Thyroid gland (tissue), 4 donors: ENCODE results near the gene TMEM208. TPM values are rescaled to one million over a fixed set of nuclear protein-coding genes. Genes with fewer than 3 reads are reported as not detected.

Experiments
- DNase-seq, 2 donors: peaks; one replicate each; pipeline ENCODE4 v3.0.0-alpha.2; 2019
- H3K27ac ChIP-seq, 3 donors: fragments of 200-600 bp; sonication (generic); 1 replicate in 2 of 3; 2 replicates in 1 of 3; pipeline ENCODE4 v1.5.1; 2016 to 2019; ENCODE audit warnings: mild to moderate bottlenecking in 1 of 3, moderate library complexity in 1 of 3
- H3K27me3 ChIP-seq: fragments of 200-600 bp; sonication (generic); one replicate; pipeline ENCODE4 v1.5.1; 2019
- H3K36me3 ChIP-seq, 2 donors: fragments of 200-600 bp; sonication (generic); one replicate each; pipeline ENCODE4 v1.5.1; 2016 to 2019
- H3K4me1 ChIP-seq, 2 donors: fragments of 200-600 bp; sonication (generic); one replicate each; pipeline ENCODE4 v1.5.1; 2017 to 2019
- H3K4me3 ChIP-seq, 3 donors: fragments of 200-600 bp; sonication (generic); replicated peaks in 1 of 3; 1 replicate in 2 of 3; 2 replicates in 1 of 3; pipeline ENCODE4 v1.5.1; 2016; ENCODE audit warnings: mild to moderate bottlenecking in 1 of 3
- H3K9me3 ChIP-seq: fragments of 200-600 bp; sonication (generic); one replicate; pipeline ENCODE4 v1.5.1; 2017
- CTCF ChIP-seq, 6 experiments: fragments of 200-600 bp in 3 of 6; fragments of 450-650 bp in 3 of 6; sonication (generic) in 3 of 6; IDR thresholded peaks; one replicate each; pipeline ENCODE4 v1.5.1; 2016 to 2019; ENCODE audit warnings: antibody characterized with exemption in 6 of 6, mild to moderate bottlenecking in 2 of 6, inconsistent platforms in 1 of 6, moderate library complexity in 1 of 6
- POLR2A ChIP-seq, 2 donors: fragments of 450-650 bp; IDR thresholded peaks; one replicate each; pipeline ENCODE4 v1.6.1; 2017; ENCODE audit warnings: antibody characterized with exemption in 2 of 2, mild to moderate bottlenecking in 2 of 2, moderate library complexity in 1 of 2
- WGBS, 2 donors: methylation state at CpG; one replicate each; pipeline ENCODE4 v1.1.5; 2017; 5-methylcytosine and 5-hydroxymethylcytosine counted together
- intact Hi-C: fragments of 100-400 bp; cut with DNase I; formaldehyde crosslinking; loops from one replicate; pipeline ENCODE4 v1.15.1; 2023
- total RNA-seq, 4 donors: library from RNA; depleted of rRNA; stranded (reverse); fragments of >200 nt; gene quantifications; one replicate each; pipeline ENCODE4 v1.2.3, GENCODE V29; 2016

Gene TMEM208
- total RNA-seq, 4 donors from 2014 or later = 53.2 to 69.0 (median 58.3) TPM

GRCh38 chr16:67181346-67181745 lies 45.6 kb upstream of the TMEM208 start:
- no peak overlapping the region for H3K27ac ChIP-seq
- WGBS, 2 donors = 54 to 68% methylated on average over 2 of the region's 2 CpGs
- H3K27me3 ChIP-seq = no peaks in the 10 kb centered on the region
- no peak for TF ChIP-seq POLR2A (IDR thresholded peaks at IDR 0.05)
- TF ChIP-seq CTCF (IDR thresholded peaks at IDR 0.05) = no peak
- intact Hi-C loops = loop anchor here (10.0 kb wide), 2 partner anchors 207 to 287 kb away; no protein-coding TSS in a partner anchor
- no peak overlapping the region for H3K4me3 ChIP-seq
- peaks cover 26 to 38% of the 10 kb centered on the region in 2 donors for H3K4me1 ChIP-seq
- H3K9me3 ChIP-seq = no peaks in the 10 kb centered on the region
- H3K36me3 ChIP-seq = no peaks in the 10 kb centered on the region
- no peak for DNase-seq

GRCh38 chr16:67182288-67182687 lies 44.6 kb upstream of the TMEM208 start:
- intact Hi-C loops = loop anchor here (10.0 kb wide), 2 partner anchors 207 to 287 kb away; no protein-coding TSS in a partner anchor
- Histone ChIP-seq H3K36me3 (no peaks in the 10 kb centered on the region), H3K27ac (no peak overlapping the region), H3K4me3 (no peak overlapping the region), H3K4me1 (peaks cover 26 to 38% of the 10 kb centered on the region in 2 donors), H3K9me3 (no peaks in the 10 kb centered on the region), H3K27me3 (no peaks in the 10 kb centered on the region)
- WGBS, 2 donors = 89 to 97% methylated on average over 2 of the region's 2 CpGs
- TF ChIP-seq CTCF (IDR thresholded peaks at IDR 0.05) = no peak
- no peak for TF ChIP-seq POLR2A (IDR thresholded peaks at IDR 0.05)
- no peak for DNase-seq

- TF ChIP-seq POLR2A (IDR thresholded peaks at IDR 0.05) = no peak
- TF ChIP-seq CTCF (IDR thresholded peaks at IDR 0.05) = no peak
- no peaks in the 10 kb centered on the region for H3K36me3 ChIP-seq
- no peaks in the 10 kb centered on the region for H3K27me3 ChIP-seq
- no peaks in the 10 kb centered on the region for H3K9me3 ChIP-seq
- H3K27ac ChIP-seq = peak overlapping the region in 2 of 3 donors; percentile 89 to 95
- no peak for DNase-seq
- WGBS, 2 donors = 12% methylated on average over 11 of the region's 11 CpGs
- intact Hi-C loops = loop anchor here (10.0 kb wide), 2 partner anchors 208 to 288 kb away; no protein-coding TSS in a partner anchor
- peak overlapping the region in 1 of 3 donors; percentile 69 for H3K4me3 ChIP-seq
- peaks cover 20 to 32% of the 10 kb centered on the region in 2 donors for H3K4me1 ChIP-seq
Observed at GRCh38 chr16:67183284-67183626, 43.7 kb upstream of the TMEM208 start.

GRCh38 chr16:67183627-67184452 lies 43.1 kb upstream of the TMEM208 start, which contains the start of gene MATCAP1:
MATCAP1 (minus strand) TSS chr16:67183963; CDS start chr16:67180610, 3,353 bp downstream.
- Histone ChIP-seq H3K36me3 (no peaks in the 10 kb centered on the region), H3K4me1 (peaks cover 16 to 26% of the 10 kb centered on the region in 2 donors), H3K9me3 (no peaks in the 10 kb centered on the region), H3K4me3 (peak within 1 kb of the TSS; percentile 42 to 69 (median 45)), H3K27ac (peak within 1 kb of the TSS; percentile 89 to 95 (median 93)), H3K27me3 (no peaks in the 10 kb centered on the region)
- intact Hi-C loops = loop anchor here (10.0 kb wide), 2 partner anchors 209 to 289 kb away; no protein-coding TSS in a partner anchor
- peak in 1 of 2 donors; percentile 70 for TF ChIP-seq POLR2A (IDR thresholded peaks at IDR 0.05)
- no peak for TF ChIP-seq CTCF (IDR thresholded peaks at IDR 0.05)
- WGBS, 2 donors = 0 to 1% methylated on average over 24 to 26 of the region's 77 CpGs
- peak; percentile 95 for DNase-seq
